ENCODE measurements around the gene TXNRD1.

GRCh38 chr12:104345234-104346066 is 129.9 kb downstream of the TXNRD1 start:
- TF ChIP-seq CTCF (IDR thresholded peaks at IDR 0.05) (no peak), POLR2A (IDR thresholded peaks at IDR 0.05) (no peak)

All from lower leg skin (tissue), 3 donors.